GM21825 (cell line): ENCODE data around the gene TTC23L.
"Not testable (repeated sequence)": the region's sequence is repeated elsewhere in the genome, so short reads cannot be mapped to it uniquely, and the experiment has no call there.

Experiments used
- ATAC-seq: cut with Tn5 transposase; IDR thresholded peaks from one replicate; pipeline ENCODE4 v1.9.1; 2021; ENCODE audit warnings: mild to moderate bottlenecking, moderate library complexity; ENCODE audit not compliant: unreplicated experiment

TTC23L gene

DNA sequence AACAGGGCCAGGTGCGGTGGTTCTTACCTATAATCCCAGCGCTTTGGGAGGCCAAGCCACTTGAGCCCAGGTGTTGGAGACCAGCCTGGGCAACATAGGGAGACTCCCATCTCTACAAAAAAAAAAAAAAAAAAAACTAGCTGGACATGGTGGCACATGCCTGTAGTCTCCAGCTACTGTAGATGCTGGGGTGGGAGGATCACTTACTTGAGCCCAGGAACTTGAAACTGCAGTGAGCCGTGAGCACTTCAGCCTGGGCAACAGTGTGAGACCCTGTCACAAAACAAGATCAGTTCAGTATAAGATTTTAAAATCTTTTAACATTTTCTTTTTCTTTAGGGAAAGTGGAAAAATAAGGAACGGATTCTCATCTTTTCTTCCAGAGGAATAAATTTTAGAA, 79.1 kb downstream of the TTC23L start:
- ATAC-seq = no peak

DNA sequence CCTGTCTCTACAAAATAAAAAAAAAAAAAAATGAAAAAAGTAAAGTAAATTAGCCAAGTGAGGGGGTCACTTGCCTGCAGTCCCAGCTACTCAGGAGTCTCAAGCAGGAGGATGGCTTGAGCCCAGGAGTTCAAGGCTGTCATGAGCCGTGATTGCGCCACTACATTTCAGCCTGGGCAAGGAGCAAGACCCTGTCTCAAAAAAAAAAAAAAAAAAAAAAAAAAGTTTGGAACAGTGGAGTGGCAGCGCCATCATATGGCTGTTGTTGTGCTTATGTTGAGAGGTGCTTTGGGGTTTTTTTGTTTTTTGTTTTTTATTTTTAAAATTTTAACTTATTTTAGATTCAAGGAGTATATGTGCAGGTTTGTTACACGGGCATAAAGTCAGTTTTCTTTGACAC, 80.1 kb downstream of the TTC23L start:
- ATAC-seq = no peak

GRCh38 chr5:34923256-34923655, 84.3 kb downstream of the TTC23L start:
- ATAC-seq = not testable (repeated sequence)

DNA sequence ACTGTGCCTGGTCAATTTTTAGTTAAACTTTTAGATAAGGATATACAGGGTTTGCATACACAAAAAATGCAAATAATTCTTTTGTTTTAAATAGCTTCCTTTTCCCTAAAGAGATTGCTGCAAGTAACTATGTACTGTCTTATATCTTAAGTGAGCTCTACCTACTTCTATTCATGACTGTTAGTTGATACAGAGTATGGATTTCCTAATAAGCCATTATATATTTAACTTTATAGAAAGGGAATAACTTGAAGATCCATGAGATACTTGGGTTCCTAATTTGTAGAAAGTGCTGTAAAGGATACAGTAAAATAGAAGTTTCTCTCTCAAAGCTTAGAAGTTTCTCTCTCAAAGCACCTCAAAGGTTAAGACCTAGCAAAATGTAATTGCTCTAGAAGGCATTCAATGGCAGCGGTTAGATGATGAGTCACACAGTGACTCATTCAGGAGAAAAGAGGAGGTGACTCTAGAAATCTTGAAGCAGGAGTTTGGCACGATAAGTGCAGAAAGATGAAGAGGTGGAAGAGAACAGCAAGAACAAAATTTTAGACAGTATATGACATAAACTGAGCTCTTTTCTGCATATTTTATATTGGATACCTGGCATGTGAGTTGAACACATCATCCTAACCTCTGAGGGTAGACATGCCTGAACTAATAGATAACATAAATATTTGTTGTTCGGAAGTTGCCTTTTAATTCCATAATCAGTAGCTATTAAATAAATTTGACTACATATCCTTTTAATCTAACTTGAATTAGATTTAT, 84.9 kb downstream of the TTC23L start:
- peak; percentile 60 for ATAC-seq

- ATAC-seq = no peak
These were observed 85.5 kb downstream of the TTC23L start for GRCh38 chr5:34924462-34924765.

- ATAC-seq = no peak
These were observed 87.4 kb downstream of the TTC23L start for GRCh38 chr5:34926318-34926888.

DNA sequence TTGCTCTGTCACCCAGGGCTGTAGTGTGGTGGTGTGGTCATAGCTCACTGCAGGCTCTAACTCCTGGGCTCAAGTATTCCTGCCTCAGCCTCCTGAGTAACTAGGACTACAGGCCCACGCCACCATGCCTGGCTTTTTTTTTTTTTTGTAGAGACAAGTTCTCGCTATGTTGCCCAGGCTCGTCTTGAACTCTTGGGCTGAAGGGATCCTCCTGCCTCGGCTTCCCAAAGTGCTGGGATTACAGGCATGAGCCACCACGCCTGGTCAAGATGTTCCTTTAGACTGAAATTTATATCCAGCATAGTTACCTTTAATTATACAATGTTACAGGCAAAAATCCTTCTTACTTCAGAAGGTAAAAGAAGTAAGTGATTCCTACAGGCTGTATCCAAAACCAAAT, 88.8 kb downstream of the TTC23L start:
- ATAC-seq = no peak

DNA sequence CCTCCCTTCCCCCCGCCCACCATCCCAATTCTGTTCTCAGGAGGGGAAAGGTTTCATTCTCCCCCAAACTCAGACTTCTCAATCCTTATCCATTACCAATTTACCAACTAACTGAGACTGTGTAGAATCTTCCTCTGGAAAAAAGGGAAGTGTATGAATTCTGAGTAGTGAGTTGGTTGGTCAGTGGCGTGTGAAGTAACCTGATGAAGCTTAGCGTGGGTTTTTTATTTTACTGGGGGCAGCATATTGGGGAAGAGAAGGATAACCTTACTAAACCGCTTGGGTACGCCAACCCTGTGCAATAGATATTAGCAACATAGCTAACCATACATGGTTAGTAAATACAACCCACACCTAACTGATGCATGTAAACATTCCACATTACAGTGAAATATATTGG, 89.3 kb downstream of the TTC23L start:
- no peak for ATAC-seq

DNA sequence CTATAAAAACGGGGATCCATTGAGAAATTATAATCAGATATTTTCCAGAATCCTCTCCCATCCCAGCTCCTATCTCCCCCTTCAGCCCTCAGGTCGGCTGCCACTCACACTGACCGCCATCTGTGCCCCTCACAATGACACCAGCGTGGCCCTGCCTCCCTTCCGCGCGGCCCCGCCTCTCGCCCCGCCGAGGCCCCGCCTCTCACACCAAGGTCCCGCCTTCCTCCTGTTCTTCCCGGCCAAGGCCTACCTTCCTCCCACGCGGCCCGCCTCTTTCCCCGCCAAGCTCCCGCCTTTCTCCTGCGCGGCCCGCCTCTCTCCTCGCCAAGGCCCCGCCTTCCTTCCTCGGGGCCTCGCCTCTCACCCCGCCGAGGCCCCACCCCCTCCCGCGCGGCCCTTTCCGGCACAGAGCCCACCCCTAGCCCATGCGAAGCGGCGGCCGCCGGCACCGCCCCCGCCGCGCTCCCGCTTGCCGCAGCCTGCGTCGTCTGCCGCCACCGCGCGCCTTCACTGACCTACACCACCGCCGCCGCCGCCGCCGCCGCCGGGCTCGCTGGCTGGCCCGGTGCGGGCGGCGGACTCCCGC, 90.3 kb downstream of the TTC23L start, which contains the start of gene DNAJC21:
Gene DNAJC21, plus strand, starts transcription at position 426 of the 586 bp plus-strand sequence. CDS start 261 bp downstream, outside the sequence.
- ATAC-seq = peak; percentile 91

DNA sequence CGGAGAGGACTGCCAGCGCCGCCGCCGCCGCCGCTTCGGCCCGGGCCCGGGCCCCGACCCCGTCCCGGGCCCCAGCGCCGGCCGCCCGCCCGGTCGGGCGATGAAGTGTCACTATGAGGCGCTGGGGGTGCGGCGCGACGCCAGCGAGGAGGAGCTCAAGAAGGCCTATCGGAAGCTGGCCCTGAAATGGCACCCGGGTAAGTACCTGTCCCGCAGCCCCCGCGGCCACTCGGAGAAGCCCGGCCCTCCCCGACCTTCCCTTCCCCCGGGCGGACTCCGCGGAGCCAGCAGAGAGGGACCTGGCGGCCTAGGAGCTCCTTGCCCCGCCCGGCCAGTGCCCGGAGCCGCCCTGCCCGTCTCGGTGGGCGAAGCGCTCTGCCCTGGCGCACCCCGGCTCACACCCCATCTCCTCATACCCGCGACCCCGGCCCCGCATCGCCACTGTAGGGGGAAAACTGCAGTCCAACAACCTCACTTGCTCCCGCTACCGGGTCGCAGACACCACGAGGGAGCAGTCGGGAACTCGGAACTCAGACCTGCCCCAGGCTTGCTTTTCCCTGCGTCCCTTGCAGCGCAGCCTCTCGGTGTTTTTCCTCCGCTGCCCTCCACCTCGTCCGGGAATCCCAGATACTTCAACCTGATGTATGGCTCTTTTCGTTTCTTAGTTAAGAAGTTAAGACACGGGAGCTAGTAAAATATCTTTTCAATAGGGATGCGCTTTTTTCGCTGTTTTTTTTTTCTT, 90.9 kb downstream of the TTC23L start:
- peak; percentile 73 for ATAC-seq

GRCh38 chr5:34930462-34930844, 91.5 kb downstream of the TTC23L start:
- no peak for ATAC-seq

- no peak for ATAC-seq
These were observed 91.9 kb downstream of the TTC23L start for GRCh38 chr5:34930870-34931269.

DNA sequence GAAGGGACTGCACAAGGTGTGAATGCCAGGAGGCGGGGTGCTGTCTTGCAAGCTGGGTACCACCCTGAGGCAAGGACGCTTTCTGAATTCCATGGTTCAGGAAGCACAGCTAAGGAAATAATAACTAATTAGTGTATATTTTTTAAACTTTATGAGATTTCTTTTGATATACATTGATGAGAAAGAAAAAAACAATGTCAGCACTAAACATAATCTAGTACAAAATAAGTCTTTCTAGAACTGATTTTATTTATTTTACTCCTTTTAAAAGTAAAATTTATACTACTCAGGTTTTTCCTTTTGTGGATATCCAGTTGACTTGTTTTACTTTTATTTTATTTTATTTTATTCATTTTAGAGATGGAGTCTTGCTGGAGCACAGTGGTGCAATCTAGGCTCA, 94.0 kb downstream of the TTC23L start:
- ATAC-seq = no peak

GRCh38 chr5:34941936-34942335, 103.0 kb downstream of the TTC23L start:
- no peak for ATAC-seq

DNA sequence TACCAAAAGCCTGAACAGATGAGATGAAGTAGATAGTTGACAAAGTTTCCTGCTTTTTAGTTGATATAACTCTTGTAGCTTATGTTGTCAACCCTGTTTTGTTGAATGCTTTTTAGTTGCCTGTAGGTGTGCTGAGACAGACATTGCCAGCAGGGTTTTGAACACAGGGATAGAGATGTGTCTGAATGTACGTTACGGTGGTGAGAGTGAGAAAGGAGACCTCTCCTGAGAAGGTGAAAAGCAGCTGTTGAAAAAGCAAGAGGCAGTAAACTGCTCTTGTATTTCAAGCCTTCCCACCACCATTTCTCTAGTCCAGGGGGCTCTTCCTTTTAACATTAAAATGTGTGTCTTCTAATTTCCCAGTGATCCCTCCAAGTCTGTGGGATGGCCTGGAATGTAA, 105.1 kb downstream of the TTC23L start:
- ATAC-seq = no peak

DNA sequence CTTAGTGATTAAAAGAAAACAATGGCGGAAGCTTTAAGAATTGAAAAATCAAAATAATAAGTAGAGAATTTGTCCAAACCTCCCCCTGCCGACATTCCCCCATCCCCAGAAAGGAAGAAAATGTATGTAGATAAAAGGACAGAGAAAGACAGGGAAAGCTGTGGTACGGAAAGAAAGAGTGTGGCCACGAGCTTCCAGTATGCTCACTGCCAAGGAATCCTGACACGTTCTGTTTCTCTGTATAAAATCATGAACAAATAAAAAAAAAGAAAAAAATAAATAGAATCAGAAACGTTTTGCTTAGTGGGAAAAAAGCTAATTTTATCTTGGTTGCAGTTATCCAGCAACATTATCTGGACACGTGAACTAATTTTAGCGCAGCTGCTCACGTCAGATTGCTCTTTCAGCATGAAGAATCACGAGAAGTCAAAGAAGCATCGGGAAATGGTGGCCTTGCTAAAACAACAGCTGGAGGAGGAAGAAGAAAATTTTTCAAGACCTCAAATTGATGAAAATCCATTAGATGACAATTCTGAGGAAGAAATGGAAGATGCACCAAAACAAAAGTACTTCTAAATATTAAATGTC, 105.6 kb downstream of the TTC23L start:
- ATAC-seq = no peak
